GM21447 (cell line): ENCODE data around the gene BORCS8.
"Not testable (repeated sequence)": the region's sequence is repeated elsewhere in the genome, so short reads cannot be mapped to it uniquely, and the experiment has no call there.

ENCODE experiments used
- ATAC-seq: cut with Tn5 transposase; IDR thresholded peaks from one replicate; pipeline ENCODE4 v1.9.1; 2021; ENCODE audit not compliant: unreplicated experiment

Gene BORCS8

GRCh38 chr19:19152668-19153384 is 39.1 kb downstream of the BORCS8 start:
- no peak for ATAC-seq

GRCh38 chr19:19151418-19151817 is 40.5 kb downstream of the BORCS8 start:
- ATAC-seq, result no peak

GRCh38 chr19:19149435-19149834 is 42.5 kb downstream of the BORCS8 start:
- ATAC-seq, result no peak

GRCh38 chr19:19148504-19148903 is 43.4 kb downstream of the BORCS8 start:
- ATAC-seq, result not testable (repeated sequence)

GRCh38 chr19:19147344-19147743 is 44.6 kb downstream of the BORCS8 start:
- no peak for ATAC-seq

GRCh38 chr19:19146865-19147264 is 45.1 kb downstream of the BORCS8 start:
- no peak for ATAC-seq

- no peak for ATAC-seq
Measured at GRCh38 chr19:19145684-19146608, 46.0 kb downstream of the BORCS8 start.

- no peak for ATAC-seq
Measured at GRCh38 chr19:19145281-19145680, 46.7 kb downstream of the BORCS8 start.

GRCh38 chr19:19142347-19142746 is 49.6 kb downstream of the BORCS8 start:
- no peak for ATAC-seq

- no peak for ATAC-seq
Measured at GRCh38 chr19:19140476-19140875, 51.5 kb downstream of the BORCS8 start.

GRCh38 chr19:19139876-19140229 is 52.1 kb downstream of the BORCS8 start:
- no peak for ATAC-seq

GRCh38 chr19:19138109-19138981 is 53.6 kb downstream of the BORCS8 start, which contains the start of gene TMEM161A:
Gene TMEM161A, minus strand, starts transcription at chr19:19138478. Its CDS starts 50 bp downstream, at chr19:19138428.
- ATAC-seq, result peak; percentile 97

- no peak for ATAC-seq
Measured at GRCh38 chr19:19137556-19138108, 54.3 kb downstream of the BORCS8 start.

GRCh38 chr19:19135713-19136112 is 56.2 kb downstream of the BORCS8 start:
- not testable (repeated sequence) for ATAC-seq

- no peak for ATAC-seq
Measured at GRCh38 chr19:19134687-19135158, 57.2 kb downstream of the BORCS8 start.

- ATAC-seq, result no peak
Measured at GRCh38 chr19:19133985-19134384, 58.0 kb downstream of the BORCS8 start.

- no peak for ATAC-seq
Measured at GRCh38 chr19:19132912-19133311, 59.0 kb downstream of the BORCS8 start.

GRCh38 chr19:19131989-19132388 is 60.0 kb downstream of the BORCS8 start:
- ATAC-seq, result no peak
